GM19351 (cell line): ENCODE results near the gene SNIP1.
A peak's percentile ranks its signal among the peaks of the same experiment; 100 is the strongest.
"Not testable (repeated sequence)": the region's sequence is repeated elsewhere in the genome, so short reads cannot be mapped to it uniquely, and the experiment has no call there.

ENCODE experiments used
- ATAC-seq: cut with Tn5 transposase; IDR thresholded peaks from one replicate; pipeline ENCODE4 v1.9.1; 2021; ENCODE audit warnings: mild to moderate bottlenecking, moderate library complexity; ENCODE audit not compliant: unreplicated experiment

SNIP1 gene, protein sequence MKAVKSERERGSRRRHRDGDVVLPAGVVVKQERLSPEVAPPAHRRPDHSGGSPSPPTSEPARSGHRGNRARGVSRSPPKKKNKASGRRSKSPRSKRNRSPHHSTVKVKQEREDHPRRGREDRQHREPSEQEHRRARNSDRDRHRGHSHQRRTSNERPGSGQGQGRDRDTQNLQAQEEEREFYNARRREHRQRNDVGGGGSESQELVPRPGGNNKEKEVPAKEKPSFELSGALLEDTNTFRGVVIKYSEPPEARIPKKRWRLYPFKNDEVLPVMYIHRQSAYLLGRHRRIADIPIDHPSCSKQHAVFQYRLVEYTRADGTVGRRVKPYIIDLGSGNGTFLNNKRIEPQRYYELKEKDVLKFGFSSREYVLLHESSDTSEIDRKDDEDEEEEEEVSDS

DNA sequence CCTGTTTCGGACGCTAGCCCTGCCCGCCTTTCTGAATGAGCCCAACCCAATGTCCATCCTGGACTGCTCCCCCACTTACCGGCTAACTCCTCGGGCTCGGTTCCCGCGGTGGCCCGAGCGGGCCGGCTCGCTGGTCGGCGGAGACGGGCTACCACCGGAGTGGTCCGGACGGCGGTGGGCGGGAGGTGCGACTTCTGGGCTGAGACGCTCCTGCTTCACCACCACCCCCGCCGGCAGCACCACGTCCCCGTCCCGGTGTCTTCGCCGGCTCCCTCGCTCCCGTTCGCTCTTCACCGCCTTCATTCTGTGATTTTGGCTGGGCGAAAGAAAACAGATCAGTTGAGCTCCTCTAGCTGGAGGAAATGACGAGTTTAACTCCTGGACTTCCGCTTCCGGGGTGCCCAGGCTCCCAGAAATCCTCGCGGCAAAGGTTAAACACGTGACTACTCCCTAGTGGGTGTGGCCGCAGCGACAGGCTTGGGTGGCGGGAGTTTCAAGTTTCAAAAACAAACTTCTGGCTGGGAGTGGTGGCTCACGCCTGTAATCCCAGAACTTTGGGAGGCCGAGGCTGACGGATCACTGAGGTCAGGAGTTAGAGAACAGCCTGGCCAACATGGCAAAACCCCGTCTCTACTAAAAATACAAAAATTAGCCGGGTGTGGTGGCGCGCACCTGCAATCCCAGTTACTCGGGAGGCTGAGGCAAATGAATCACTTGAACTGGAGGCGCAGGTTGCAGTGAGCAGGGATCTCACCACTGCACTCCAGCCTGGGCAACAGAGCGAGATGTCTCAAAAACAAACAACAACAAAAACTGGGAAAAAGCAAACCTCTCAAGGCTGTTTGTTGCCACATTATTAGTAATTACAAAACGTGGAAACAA is at the start of gene SNIP1:
Gene SNIP1 (minus strand): TSS at position 367 of the 882 bp plus-strand sequence. CDS start 64 bp downstream, at position 303.
- ATAC-seq, result peak; percentile 83

DNA sequence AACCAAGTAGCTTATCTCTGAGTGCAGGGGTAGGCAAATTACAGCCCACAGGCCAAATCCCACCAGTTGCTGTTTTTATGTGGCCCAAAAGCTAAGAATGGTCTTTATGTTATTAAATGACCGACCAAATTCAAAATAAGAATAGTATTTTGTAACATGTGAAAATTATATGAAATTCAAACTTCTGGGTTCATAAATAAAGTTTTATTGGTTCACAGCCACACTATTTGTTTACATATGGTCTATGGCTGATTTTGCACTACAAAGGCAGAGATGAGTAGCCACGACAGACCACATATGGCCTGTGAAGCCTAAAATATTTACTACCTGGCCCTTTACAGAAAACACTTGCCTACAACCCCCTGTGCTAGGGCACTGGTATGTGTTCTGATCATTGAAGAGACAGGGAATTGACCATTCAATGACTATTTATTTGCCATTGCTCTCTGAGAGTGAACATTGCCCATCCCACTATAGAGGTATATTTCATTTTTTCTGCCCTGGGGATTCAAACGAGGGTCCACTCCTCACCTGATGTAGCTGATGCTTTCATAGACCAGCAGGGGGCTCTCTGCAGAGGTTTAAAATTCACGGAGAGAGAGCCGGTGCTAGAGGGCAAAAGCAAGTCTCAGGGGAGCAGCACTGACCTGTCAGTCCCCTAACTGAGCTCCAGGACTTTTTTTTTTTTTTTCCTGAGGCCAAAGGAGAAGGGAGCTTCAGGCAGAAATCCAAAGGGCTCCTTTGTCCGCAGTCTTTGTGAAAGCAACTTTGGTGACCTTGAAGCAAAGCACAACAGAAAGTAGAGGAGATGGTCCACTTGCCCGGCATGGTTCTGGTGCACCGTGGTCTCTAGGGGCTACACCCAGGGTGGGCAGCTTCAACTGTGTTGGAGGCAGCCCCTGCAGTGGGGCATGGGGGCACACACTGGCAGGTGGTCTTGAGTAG is 48.9 kb upstream of the SNIP1 start:
- ATAC-seq, result no peak

DNA sequence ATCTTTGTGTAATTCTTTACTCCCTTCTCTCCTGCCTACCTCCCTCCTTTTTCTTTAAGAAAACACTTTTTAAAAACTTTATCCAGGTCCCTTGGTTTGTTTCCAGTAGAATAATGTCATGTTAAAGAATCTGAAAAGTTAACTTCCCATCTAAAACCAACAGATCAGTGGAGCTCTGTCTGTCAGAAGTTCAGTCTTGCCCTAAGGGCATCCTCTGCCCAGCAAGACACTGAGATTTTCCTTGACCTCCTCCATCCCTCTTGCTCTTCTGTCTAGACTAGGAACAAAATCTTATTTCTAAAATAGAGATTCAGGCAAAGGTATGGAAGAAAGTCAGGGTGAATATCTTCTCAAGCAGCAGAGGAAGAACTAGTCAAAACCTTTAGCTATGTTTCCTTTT is 47.3 kb upstream of the SNIP1 start:
- no peak for ATAC-seq

DNA sequence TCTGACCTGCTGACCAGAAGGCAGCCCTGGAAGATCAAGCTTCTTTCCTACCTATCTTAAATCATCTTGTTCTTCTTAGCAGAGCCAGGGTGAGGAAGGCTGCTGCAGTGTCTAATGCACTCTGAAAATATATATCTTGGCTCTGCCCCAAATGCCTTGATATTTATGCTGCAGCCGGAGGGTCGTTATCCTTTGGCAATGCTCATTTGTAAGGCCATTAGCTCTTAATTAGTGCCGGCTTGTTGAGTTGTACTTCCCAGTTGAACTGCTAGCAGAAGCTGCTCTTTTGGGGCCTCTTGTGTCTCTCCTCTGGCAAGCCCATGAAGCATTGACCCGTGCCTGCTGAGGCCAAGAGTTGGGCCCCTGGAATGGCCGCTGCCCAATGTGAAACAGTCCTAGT is 45.8 kb upstream of the SNIP1 start:
- no peak for ATAC-seq

DNA sequence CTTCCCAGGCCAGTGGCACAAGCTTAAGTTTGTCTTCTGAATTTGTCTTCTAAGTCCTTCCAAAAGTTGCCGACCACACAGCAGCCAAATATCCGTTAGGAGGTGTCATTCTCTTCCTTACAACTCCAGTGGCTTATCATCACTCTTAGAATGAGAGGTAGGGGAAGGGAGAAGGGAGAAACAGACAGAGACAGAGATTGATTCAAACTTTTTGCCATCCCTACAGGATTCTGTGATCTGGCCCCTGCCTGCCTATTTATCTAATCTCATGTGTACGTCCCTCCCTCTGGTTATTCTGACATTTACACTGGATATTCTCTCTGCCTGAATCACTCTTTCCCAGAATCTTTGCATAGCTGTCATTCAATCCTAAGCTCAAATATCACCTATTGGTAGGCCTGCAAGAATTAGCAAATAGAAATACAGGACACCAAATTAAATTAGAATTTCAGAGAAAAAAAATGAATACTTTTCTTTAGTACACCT is 42.1 kb upstream of the SNIP1 start:
- ATAC-seq, result no peak

DNA sequence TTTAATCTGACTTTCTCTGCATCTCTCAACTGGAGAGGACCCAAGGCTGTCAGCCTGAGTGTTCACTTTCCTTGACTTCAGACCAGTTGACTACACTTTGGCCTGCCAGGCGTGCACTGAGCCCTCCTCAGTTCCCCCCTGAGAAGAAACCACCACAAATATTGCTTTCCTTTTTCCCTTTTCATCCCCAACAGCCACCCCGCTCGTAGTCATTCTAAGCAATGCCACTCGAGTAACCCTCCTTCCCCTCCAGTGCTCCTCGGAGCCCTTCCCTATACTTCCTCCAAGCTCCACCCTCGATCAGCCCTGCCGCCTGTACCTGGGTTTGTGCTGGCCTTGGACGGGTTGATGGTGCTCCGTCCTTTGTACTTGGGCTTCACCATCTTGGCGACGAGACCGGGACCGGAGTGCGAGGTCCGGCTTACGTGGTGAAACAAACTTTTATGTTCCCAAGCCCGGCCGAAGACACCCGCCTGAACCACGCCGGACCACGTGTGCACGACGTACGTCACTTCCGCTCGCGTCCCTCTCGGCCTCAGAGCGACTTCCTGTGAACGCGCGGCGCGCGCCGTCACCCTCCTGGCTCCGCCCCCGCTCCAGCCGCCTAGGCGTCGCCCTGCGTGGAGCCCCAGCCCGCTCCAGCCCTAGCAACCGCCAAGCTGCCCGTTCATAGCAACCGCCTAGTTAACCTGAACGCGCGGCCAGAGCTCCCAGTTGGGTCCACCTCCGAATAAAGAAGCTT is 41.5 kb upstream of the SNIP1 start, which contains the start of gene GNL2:
Gene GNL2 (minus strand): TSS at position 498 of the 742 bp plus-strand sequence. CDS start 115 bp downstream, at position 383.
- peak; percentile 97 for ATAC-seq

DNA sequence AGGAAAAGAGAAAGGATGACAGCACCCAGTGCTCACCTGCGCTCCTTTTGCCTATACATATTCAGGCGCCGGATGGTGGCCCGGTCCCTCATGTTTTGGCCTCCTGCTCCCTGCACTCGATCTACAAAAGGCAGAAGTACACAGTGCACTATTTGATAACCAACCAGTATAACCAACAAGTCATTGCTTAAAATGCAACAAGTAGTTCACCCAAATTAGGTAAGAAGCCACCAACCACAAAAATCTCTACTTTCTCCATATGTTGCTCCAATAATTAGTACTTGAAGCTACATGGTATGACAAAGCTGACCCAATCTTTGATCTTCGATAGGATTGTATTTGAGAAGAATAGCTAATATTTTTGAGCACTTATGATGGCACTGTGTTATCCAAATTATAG is 39.6 kb upstream of the SNIP1 start:
- no peak for ATAC-seq

DNA sequence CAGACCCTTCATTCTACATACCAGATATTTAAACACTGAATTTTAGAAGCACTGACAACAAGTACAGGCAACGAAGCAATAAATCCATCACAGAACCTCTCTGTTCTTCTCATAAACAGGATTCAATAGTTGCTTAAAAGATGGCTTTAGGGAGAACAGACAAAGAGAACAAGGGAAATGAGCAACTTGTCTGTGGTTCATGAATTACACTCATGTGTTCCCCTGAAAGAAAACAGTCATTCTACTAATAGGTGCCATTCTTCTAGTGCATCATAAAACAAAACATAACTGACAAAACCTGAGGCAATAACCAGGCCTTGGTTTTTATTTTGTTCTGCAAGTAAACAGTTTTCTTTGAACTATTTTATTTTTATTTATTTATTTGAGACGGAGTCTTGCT is 34.8 kb upstream of the SNIP1 start:
- ATAC-seq, result no peak

DNA sequence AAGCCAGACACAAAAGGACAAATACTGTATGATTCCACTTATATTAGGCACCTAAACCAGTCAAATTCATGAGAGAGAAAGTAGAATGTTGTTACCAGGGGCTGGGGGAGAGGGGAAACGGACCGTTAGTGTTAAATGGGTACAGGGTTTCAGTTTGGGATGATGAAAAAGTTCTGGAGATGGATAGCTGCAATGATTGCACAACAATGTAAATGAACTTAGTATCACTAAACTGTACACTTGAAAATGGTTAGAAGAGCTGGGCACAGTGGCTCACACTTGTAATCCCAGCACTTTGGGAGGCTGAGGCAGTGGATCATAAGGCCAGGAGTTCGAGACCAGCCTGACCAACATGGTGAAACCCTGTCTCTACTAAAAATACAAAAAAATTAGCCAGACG is 30.5 kb upstream of the SNIP1 start:
- not testable (repeated sequence) for ATAC-seq

DNA sequence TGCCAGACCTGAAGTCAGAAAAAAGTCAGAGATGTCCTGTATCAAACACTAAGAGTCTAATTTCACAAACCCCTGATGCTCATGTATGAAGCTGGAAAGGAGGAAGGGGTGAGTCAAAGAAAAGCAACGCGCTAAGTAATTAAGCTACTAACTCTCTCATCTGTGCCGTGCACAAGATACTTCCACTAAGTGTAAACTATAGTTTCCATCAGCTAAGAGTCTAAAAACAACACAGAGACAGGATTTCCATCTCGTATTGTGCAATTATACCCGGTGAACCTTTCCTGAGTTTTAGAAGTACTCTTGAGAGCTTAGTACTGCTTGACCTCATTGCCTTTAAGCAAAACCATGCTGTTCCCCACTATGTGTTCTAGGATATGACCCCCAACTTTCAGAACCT is 21.6 kb upstream of the SNIP1 start:
- no peak for ATAC-seq

DNA sequence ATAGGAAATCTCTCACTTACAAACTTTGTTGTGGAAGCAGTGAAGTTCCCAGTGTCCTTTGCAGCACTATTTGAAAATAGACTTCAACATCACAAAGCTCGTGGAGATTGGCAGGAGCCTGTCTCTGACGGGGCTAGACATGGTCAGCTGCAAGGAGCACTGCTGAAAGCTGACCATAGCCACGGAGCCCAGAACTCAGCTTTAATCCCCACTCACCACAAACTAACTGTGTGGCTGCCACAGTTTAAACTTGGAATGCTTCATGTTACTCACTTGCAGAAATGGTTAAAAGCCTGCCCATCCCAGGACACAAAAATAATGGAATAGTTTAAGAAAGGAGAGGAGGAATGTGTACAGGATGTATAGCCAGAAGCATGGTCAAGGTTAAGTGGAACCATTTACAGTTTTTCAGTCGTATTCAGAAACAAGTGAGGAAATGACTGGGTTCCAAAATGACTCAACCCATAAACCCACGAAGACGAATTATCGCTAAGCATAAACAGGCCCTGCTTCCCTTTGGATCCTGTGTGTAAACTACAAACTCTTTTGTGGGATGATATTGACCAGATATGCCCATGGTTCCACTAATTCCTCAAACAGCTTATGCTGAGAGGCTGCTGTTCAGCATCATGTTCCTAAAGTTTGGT is 20.9 kb upstream of the SNIP1 start:
- ATAC-seq, result no peak

DNA sequence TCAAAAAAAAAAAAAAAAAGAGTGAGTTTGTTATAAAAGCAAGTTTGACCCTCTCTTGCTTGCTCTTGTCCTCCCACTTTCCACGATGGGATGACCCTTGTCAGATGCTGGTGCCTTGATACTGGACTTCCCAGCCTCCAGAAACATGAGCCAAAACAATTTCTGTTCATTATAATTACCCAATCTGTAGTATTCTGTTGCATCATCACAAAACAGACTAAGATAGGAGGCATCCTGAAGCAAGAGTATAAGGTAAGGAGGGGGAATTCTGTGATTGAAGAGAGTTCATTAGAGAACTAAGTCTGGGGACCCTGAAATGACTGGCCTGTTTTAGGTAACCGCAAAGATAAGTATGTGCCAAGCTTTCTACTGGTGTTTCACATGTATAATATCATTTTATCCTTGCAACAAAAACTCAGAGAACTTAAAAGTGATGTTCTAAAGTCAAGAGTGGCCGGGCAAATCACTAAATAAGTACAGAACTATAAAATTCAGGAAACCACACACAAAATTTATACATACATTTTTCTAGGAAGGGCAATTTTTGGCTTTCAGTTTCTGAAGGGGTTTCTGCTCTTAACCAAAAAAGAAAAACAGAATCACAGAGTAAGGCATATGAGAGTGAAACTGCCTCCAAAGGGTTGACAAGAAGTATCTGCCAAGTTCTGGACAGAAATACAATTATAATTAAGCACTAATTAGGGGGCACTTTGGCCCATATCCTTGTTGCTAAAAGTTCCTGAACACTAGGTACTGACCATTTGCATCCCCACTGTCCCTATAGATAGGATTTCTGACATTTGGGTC is 16.6 kb upstream of the SNIP1 start:
- ATAC-seq, result no peak

DNA sequence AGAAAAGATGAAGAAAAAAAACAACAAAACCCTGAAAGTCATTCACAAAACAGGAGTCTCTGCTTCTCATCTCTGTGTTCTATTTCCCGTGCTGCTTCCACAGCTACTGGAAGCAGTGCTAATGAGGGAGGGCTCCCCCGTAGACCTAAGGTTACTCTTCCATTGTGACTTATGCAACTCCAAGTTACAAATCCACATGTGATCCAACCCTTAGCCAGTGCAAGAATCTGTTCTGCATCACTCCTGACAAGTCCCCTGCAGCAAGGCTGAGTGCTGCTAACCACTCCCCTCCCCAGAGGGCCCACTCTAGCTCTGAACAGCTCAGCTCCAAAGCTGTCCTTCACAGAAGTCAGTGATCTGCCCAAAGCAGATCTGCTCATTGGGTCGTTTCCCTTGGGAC is 12.9 kb upstream of the SNIP1 start:
- no peak for ATAC-seq

DNA sequence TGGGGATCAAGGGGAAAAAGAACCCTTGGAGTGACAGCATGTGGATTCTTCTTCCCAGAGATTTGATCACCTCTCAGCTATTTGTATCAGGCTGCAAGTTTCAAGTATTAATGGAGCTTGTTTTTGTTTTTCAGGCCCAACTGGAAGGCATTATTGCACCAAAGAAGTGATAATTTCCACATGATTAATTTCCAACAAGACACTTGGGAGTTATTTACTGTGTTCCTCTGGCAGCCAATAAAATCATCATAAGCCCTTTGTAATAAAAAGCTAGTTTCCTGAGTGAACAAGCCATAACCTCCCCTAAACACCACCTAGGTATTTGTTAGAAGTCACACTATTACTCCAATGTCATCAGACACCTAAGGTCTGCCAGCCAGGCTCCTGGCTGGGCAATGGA is 10.8 kb upstream of the SNIP1 start:
- ATAC-seq, result no peak

DNA sequence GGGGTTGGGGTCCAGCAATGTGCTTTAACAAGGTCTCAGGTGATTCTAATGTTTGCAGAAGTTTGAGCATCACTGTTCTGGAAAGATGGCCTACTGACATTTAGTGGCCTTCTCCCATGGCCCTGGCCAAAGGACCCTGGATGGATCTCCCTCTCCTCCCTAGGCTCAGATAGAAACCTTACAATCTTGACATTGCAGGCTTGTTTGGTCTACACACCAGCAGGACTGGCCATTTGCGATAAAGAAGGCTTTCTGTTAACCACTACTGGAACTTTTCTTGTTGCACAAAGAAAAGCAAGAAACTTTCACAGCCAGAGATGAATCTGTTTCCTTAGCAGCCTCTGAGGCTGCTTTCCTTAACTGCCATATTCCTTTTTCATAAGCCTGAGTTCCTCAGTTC is 8.9 kb upstream of the SNIP1 start:
- no peak for ATAC-seq

DNA sequence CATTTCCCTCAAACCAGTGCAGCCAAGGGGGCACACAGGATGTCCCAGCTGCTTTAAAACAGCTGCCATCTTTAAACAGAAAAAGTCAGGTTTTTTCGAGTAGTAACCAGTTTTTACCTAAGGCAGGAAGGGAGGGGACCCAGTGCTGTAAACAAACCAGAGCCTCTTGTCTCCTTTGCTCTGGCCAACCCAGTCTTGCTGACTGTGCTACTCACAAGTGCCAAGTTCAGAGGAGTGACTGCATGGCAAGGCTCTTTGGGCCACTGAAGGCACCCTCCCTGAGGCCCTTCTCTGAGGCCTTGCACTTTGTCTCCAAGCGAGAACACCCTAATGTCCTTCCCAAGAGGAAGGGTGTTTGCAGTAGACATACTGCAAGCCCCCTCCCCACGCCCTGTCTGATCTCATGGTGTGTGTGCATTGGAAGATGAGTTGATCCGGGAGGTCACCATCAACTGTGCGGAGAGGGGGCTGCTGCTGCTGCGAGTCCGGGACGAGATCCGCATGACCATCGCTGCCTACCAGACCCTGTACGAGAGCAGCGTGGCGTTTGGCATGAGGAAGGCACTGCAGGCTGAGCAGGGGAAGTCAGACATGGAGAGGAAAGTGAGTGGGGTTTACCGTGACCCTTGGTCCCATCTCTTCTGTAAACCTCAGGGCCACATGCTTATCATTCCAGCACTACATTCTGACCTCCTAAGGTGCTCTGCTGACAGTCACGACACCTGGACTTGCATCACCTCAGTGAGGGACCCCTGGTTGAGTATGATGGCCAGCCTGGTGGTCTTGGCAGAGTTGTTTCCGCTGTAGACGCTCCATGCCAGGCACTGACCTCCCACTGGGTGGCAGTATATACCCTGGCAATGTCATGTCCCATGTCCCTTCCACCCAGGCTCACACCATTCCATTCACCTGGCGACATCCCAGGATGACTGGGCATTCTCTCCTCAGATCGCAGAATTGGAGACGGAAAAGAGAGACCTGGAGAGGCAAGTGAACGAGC is 7.3 kb upstream of the SNIP1 start:
- ATAC-seq, result no peak

DNA sequence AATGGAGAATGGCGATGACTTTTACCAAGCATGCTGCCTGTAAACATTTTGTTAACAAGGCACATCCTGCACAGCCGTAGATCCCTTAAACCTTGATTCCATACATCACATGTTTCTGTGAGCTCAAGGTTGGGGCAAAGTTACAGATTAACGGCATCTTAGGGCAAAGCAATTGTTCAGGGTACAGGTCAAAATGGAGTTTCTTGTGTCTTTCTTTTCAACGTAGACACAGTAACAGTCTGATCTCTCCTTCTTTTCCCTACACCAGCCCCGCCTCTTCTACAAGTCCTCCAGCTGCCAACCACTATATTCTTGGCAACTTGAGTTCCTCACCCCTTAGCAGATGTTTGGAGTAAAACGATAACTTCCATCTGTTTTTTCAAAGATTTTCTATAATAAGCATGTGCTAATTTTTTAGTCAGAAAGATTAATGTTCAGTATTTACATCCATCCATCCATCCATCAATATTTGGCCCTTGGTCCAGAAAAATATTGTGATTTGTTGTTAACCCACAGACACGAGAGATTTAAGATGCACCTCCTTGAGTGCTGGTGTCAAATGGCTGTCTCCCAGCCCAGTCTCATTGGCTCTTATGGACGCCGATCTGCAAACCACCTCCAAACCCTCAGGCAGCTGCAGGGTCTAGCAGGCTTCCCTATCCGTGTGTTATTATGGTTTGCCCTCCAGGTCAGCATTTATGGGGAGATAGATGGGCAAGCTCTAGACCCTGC is 6.5 kb upstream of the SNIP1 start:
- ATAC-seq, result no peak
